Skeletal muscle satellite cell (primary cell): Measurements from ENCODE around the gene CARD14.
A peak's percentile ranks its signal among the peaks of the same experiment; 100 is the strongest.

Experiments used
- H3K27me3 ChIP-seq: 2 replicates; pipeline ENCODE4 v1.7.0; 2013; ENCODE audit warnings: low read length; ENCODE audit not compliant: control insufficient read depth, insufficient read depth
- H3K36me3 ChIP-seq: 2 replicates; pipeline ENCODE4 v1.7.0; 2013; ENCODE audit warnings: mild to moderate bottlenecking, control low read depth, low read length; ENCODE audit not compliant: insufficient read depth
- H3K4me1 ChIP-seq: 2 replicates; pipeline ENCODE4 v1.7.0; 2013; ENCODE audit warnings: low read length; ENCODE audit not compliant: control insufficient read depth, insufficient read depth
- H3K4me2 ChIP-seq: 2 replicates; pipeline ENCODE4 v1.7.0; 2013; ENCODE audit warnings: mild to moderate bottlenecking, low read length
- H3K4me3 ChIP-seq: 2 replicates; pipeline ENCODE4 v1.7.0; 2013; ENCODE audit warnings: low read length
- H3K9ac ChIP-seq: 2 replicates; pipeline ENCODE4 v1.7.0; 2013; ENCODE audit warnings: mild to moderate bottlenecking, low read depth, low read length, moderate library complexity
- H3K9me3 ChIP-seq: replicated peaks from 2 replicates; pipeline ENCODE4 v1.7.0; 2013; ENCODE audit warnings: mild to moderate bottlenecking, control low read depth, low read length

Gene CARD14

GRCh38 chr17:80173916-80174315, 4.1 kb downstream of the CARD14 start:
- Histone ChIP-seq H3K4me1 (peaks cover 6% of the 10 kb centered on the region), H3K9ac (no peak overlapping the region), H3K4me3 (no peak overlapping the region), H3K4me2 (no peak overlapping the region), H3K27me3 (peaks cover 34% of the 10 kb centered on the region), H3K9me3 (no peaks in the 10 kb centered on the region), H3K36me3 (no peaks in the 10 kb centered on the region)

- Histone ChIP-seq H3K4me2 (no peak overlapping the region), H3K4me3 (no peak overlapping the region), H3K4me1 (peaks cover 6% of the 10 kb centered on the region), H3K9ac (no peak overlapping the region), H3K27me3 (peaks cover 26% of the 10 kb centered on the region), H3K9me3 (no peaks in the 10 kb centered on the region), H3K36me3 (no peaks in the 10 kb centered on the region)
Measured at GRCh38 chr17:80176757-80177156, 6.9 kb downstream of the CARD14 start.

- Histone ChIP-seq H3K4me1 (peaks cover 6% of the 10 kb centered on the region), H3K9me3 (no peaks in the 10 kb centered on the region), H3K9ac (no peak overlapping the region), H3K36me3 (no peaks in the 10 kb centered on the region), H3K27me3 (peaks cover 28% of the 10 kb centered on the region), H3K4me2 (no peak overlapping the region), H3K4me3 (no peak overlapping the region)
Measured at GRCh38 chr17:80177986-80178595, 8.3 kb downstream of the CARD14 start.

GRCh38 chr17:80180192-80180591, 10.4 kb downstream of the CARD14 start:
- Histone ChIP-seq H3K27me3 (peaks cover 28% of the 10 kb centered on the region), H3K4me3 (no peak overlapping the region), H3K9ac (no peak overlapping the region), H3K36me3 (no peaks in the 10 kb centered on the region), H3K4me1 (peaks cover 5% of the 10 kb centered on the region), H3K4me2 (no peak overlapping the region), H3K9me3 (no peaks in the 10 kb centered on the region)

- Histone ChIP-seq H3K27me3 (peaks cover 28% of the 10 kb centered on the region), H3K36me3 (no peaks in the 10 kb centered on the region), H3K4me1 (no peaks in the 10 kb centered on the region), H3K4me2 (no peak overlapping the region), H3K9me3 (no peaks in the 10 kb centered on the region), H3K4me3 (no peak overlapping the region), H3K9ac (no peak overlapping the region)
Measured at GRCh38 chr17:80181431-80181830, 11.6 kb downstream of the CARD14 start.

- Histone ChIP-seq H3K4me3 (no peak overlapping the region), H3K4me1 (peaks cover 6% of the 10 kb centered on the region), H3K4me2 (no peak overlapping the region), H3K36me3 (no peaks in the 10 kb centered on the region), H3K27me3 (peaks cover 28% of the 10 kb centered on the region), H3K9ac (no peak overlapping the region), H3K9me3 (no peaks in the 10 kb centered on the region)
Measured at GRCh38 chr17:80182118-80182844, 12.5 kb downstream of the CARD14 start.

GRCh38 chr17:80182845-80183223, 13.0 kb downstream of the CARD14 start:
- Histone ChIP-seq H3K4me3 (no peak overlapping the region), H3K9me3 (no peaks in the 10 kb centered on the region), H3K4me1 (peaks cover 11% of the 10 kb centered on the region), H3K4me2 (no peak overlapping the region), H3K36me3 (no peaks in the 10 kb centered on the region), H3K27me3 (peaks cover 27% of the 10 kb centered on the region), H3K9ac (no peak overlapping the region)

GRCh38 chr17:80183581-80184422, 14.0 kb downstream of the CARD14 start:
- Histone ChIP-seq H3K9me3 (no peaks in the 10 kb centered on the region), H3K4me3 (no peak overlapping the region), H3K27me3 (peaks cover 23% of the 10 kb centered on the region), H3K36me3 (no peaks in the 10 kb centered on the region), H3K4me2 (no peak overlapping the region), H3K4me1 (peaks cover 12% of the 10 kb centered on the region), H3K9ac (no peak overlapping the region)

GRCh38 chr17:80184423-80184714, 14.5 kb downstream of the CARD14 start:
- H3K9ac ChIP-seq, result no peak overlapping the region
- no peak overlapping the region for H3K4me3 ChIP-seq

GRCh38 chr17:80185968-80186367, 16.1 kb downstream of the CARD14 start:
- Histone ChIP-seq H3K4me3 (no peak overlapping the region), H3K4me1 (peaks cover 12% of the 10 kb centered on the region), H3K36me3 (no peaks in the 10 kb centered on the region), H3K9ac (no peak overlapping the region), H3K4me2 (no peak overlapping the region), H3K9me3 (no peaks in the 10 kb centered on the region), H3K27me3 (peaks cover 9% of the 10 kb centered on the region)

More at GRCh38 chr17:80184423-80184714, 14.5 kb downstream of the CARD14 start:
- Histone ChIP-seq H3K4me1 (peaks cover 12% of the 10 kb centered on the region), H3K9me3 (no peaks in the 10 kb centered on the region), H3K27me3 (peaks cover 20% of the 10 kb centered on the region), H3K4me2 (no peak overlapping the region), H3K36me3 (no peaks in the 10 kb centered on the region)

GRCh38 chr17:80187090-80187489, 17.3 kb downstream of the CARD14 start:
- no peaks in the 10 kb centered on the region for H3K9me3 ChIP-seq
- peaks cover 19% of the 10 kb centered on the region for H3K27me3 ChIP-seq
- peak overlapping the region; percentile 40 for H3K4me3 ChIP-seq
- H3K4me1 ChIP-seq, result peaks cover 15% of the 10 kb centered on the region
- H3K4me2 ChIP-seq, result peak overlapping the region; percentile 75
- H3K9ac ChIP-seq, result no peak overlapping the region
- no peaks in the 10 kb centered on the region for H3K36me3 ChIP-seq
